ENCODE data around the gene PBRM1. TPM values are rescaled to one million over a fixed set of nuclear protein-coding genes. Genes with fewer than 3 reads are reported as not detected.

The PBRM1 gene
- total and polyA plus RNA-seq, 2 experiments from 2014 or later, result 50.9 to 77.4 TPM

DNA sequence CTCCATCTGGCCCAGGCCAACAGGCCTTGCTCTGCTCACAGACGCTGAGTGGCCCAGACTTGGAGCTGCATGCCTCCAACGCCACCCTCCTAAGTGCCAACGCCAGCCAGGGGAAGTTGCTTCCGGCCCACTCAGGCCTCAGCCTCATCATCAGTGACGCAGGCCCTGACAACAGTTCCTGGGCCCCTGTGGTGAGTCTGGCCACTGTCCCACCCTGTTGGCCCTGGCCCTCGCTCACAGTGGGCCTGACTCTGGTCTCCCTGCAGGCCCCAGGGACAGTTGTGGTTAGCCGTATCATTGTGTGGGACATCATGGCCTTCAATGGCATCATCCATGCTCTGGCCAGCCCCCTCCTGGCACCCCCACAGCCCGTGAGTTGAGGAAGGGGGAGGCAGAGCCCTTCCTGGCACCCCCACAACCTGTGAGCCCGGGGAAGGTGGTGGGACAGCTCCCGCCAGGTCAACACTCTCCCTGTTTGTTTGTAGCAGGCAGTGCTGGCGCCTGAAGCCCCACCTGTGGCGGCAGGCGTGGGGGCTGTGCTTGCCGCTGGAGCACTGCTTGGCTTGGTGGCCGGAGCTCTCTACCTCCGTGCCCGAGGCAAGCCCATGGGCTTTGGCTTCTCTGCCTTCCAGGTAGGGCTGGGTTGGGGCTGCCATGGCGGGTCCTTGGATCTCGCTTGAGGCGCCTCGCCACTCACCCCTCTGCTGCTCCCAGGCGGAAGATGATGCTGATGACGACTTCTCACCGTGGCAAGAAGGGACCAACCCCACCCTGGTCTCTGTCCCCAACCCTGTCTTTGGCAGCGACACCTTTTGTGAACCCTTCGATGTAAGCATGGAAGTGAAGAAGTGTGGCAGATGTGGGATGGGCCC, 162.1 kb downstream of the PBRM1 start:
- Histone ChIP-seq H3K9me2 (replicated peaks; ENCODE audit: insufficient read depth) (no peaks in the 10 kb centered on the region), H3K4me1 (ENCODE audit: insufficient read depth) (peaks cover 7% of the 10 kb centered on the region), H3K4me3 (no peak overlapping the region), H4K20me1 (ENCODE audit: insufficient read depth, poor library complexity, severe bottlenecking) (no peaks in the 10 kb centered on the region), H3K4me2 (no peak overlapping the region), H3K79me2 (no peaks in the 10 kb centered on the region), H3K27me3 (no peaks in the 10 kb centered on the region), H3K36me3 (replicated peaks; ENCODE audit: insufficient read depth, low read depth) (no peaks in the 10 kb centered on the region), H3K27ac (no peak overlapping the region), H2AFZ (no peak overlapping the region), H3K9me3 (ENCODE audit: low read depth) (no peaks in the 10 kb centered on the region)
- 93% methylated on average over 26 of the region's 26 CpGs for WGBS (ENCODE audit: low lambda C conversion rate, missing lambda C conversion rate)
- no peak for TF ChIP-seq EZH2phosphoT487 (IDR thresholded peaks at IDR 0.05; ENCODE audit: low read depth, severe bottlenecking, unreplicated experiment)
- no peak for TF ChIP-seq EZH2 (IDR thresholded peaks at IDR 0.05; ENCODE audit: borderline replicate concordance)
- TF ChIP-seq, protein P1, sequence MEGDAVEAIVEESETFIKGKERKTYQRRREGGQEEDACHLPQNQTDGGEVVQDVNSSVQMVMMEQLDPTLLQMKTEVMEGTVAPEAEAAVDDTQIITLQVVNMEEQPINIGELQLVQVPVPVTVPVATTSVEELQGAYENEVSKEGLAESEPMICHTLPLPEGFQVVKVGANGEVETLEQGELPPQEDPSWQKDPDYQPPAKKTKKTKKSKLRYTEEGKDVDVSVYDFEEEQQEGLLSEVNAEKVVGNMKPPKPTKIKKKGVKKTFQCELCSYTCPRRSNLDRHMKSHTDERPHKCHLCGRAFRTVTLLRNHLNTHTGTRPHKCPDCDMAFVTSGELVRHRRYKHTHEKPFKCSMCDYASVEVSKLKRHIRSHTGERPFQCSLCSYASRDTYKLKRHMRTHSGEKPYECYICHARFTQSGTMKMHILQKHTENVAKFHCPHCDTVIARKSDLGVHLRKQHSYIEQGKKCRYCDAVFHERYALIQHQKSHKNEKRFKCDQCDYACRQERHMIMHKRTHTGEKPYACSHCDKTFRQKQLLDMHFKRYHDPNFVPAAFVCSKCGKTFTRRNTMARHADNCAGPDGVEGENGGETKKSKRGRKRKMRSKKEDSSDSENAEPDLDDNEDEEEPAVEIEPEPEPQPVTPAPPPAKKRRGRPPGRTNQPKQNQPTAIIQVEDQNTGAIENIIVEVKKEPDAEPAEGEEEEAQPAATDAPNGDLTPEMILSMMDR (IDR thresholded peaks at IDR 0.05; ENCODE audit: poor library complexity), result no peak
- no peak for DNase-seq (ENCODE audit: low spot score)

DNA sequence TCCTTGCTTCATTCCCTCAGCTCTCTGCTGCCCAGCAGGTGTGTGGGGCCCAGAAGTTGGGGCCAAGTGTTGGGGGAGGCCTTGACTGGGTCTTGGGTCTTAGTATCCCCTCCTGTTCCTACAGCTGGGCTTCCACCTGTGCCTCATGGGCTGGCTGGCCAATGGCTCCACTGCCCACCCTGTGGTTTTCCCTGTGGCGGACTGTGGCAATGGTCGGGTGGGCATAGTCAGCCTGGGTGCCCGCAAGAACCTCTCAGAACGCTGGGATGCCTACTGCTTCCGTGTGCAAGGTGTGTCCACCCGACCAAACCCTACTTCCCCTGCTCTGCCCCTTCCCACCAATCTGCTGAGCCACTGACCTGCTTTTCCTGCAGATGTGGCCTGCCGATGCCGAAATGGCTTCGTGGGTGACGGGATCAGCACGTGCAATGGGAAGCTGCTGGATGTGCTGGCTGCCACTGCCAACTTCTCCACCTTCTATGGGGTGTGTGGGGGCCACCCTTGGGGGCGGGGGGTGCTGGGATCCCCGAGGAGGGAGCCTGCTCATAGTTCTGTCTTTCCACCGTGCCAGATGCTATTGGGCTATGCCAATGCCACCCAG, 163.0 kb downstream of the PBRM1 start:
- Histone ChIP-seq H3K36me3 (replicated peaks; ENCODE audit: insufficient read depth, low read depth) (no peaks in the 10 kb centered on the region), H2AFZ (no peak overlapping the region), H3K4me3 (no peak overlapping the region), H3K4me2 (no peak overlapping the region), H3K9me2 (replicated peaks; ENCODE audit: insufficient read depth) (no peaks in the 10 kb centered on the region), H3K27me3 (no peaks in the 10 kb centered on the region), H4K20me1 (ENCODE audit: insufficient read depth, poor library complexity, severe bottlenecking) (no peaks in the 10 kb centered on the region), H3K79me2 (no peaks in the 10 kb centered on the region), H3K9me3 (ENCODE audit: low read depth) (no peaks in the 10 kb centered on the region), H3K4me1 (ENCODE audit: insufficient read depth) (peaks cover 7% of the 10 kb centered on the region), H3K27ac (no peak overlapping the region)
- TF ChIP-seq EZH2 (IDR thresholded peaks at IDR 0.05; ENCODE audit: borderline replicate concordance), result no peak
- TF ChIP-seq, protein P1 (IDR thresholded peaks at IDR 0.05; ENCODE audit: poor library complexity), result no peak
- TF ChIP-seq EZH2phosphoT487 (IDR thresholded peaks at IDR 0.05; ENCODE audit: low read depth, severe bottlenecking, unreplicated experiment), result no peak
- WGBS (ENCODE audit: low lambda C conversion rate, missing lambda C conversion rate), result 90% methylated on average over 14 of the region's 14 CpGs
- no peak for DNase-seq (ENCODE audit: low spot score)

DNA sequence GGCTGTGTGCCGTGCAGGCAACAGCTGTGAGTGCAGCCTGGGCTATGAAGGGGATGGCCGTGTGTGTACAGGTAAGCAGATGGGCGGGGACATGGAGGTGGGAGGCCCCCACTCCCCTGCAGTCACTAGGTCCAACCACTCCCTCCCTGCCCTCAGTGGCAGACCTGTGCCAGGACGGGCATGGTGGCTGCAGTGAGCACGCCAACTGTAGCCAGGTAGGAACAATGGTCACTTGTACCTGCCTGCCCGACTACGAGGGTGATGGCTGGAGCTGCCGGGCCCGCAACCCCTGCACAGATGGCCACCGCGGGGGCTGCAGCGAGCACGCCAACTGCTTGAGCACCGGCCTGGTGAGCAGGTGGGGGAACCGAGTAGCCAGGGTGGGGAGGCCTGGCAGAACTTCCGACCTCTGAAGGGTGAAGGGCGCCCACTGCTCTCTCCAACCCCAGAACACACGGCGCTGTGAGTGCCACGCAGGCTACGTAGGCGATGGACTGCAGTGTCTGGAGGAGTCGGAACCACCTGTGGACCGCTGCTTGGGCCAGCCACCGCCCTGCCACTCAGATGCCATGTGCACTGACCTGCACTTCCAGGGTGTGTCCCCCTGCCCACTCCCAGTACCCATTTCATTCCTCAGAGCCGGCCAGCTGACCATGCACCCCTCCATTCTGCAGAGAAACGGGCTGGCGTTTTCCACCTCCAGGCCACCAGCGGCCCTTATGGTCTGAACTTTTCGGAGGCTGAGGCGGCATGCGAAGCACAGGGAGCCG, 163.6 kb downstream of the PBRM1 start:
- TF ChIP-seq, protein P1 (IDR thresholded peaks at IDR 0.05; ENCODE audit: poor library complexity), result no peak
- TF ChIP-seq EZH2 (IDR thresholded peaks at IDR 0.05; ENCODE audit: borderline replicate concordance), result no peak
- TF ChIP-seq EZH2phosphoT487 (IDR thresholded peaks at IDR 0.05; ENCODE audit: low read depth, severe bottlenecking, unreplicated experiment), result no peak
- no peak overlapping the region for H3K4me2 ChIP-seq
- H3K4me1 ChIP-seq (ENCODE audit: insufficient read depth), result peaks cover 7% of the 10 kb centered on the region
- H3K27me3 ChIP-seq, result no peaks in the 10 kb centered on the region
- H3K9me2 ChIP-seq (replicated peaks; ENCODE audit: insufficient read depth), result no peaks in the 10 kb centered on the region
- H3K9me3 ChIP-seq (ENCODE audit: low read depth), result no peaks in the 10 kb centered on the region
- H3K27ac ChIP-seq, result no peak overlapping the region
- no peak overlapping the region for H3K4me3 ChIP-seq
- H3K79me2 ChIP-seq, result no peaks in the 10 kb centered on the region
- no peaks in the 10 kb centered on the region for H4K20me1 ChIP-seq (ENCODE audit: insufficient read depth, poor library complexity, severe bottlenecking)
- no peak for DNase-seq (ENCODE audit: low spot score)
- WGBS (ENCODE audit: low lambda C conversion rate, missing lambda C conversion rate), result 91% methylated on average over 33 of the region's 33 CpGs
- no peaks in the 10 kb centered on the region for H3K36me3 ChIP-seq (replicated peaks; ENCODE audit: insufficient read depth, low read depth)
- no peak overlapping the region for H2AFZ ChIP-seq
